ENCODE results near the gene DNAAF1.

Gene DNAAF1

DNA sequence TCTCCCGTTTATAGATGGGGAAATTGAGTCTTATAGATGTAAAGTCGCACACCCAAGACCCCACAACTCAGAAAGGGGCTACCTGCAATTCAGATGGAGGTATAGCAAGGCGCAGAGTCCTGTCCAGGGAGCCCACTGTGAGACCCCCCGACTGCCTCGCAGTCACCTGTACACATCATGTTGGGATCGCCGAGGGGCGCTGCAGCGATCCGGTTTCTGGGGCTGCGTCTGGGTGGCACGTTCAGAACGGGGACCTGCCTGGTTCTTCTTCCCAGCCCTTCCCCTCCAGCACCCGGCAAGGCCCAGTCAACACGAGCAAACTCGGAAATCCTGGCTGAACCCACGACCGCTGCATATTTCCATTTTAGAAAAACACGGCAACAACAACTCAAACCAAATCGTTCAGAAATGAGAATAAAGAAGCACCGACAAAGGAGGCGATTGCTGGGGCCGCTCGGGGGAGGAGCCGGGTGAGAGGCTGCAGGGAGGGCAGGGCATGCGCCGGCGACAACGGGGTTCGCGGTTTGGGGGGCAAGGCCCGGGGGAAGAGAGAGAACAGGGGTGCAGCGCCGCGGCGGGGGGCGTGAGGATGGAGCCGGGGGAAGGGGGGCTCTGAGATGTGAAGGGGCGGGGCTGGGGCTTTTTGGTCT lies 774 bp upstream of the DNAAF1 start:
- peak overlapping the region; percentile 87 for H3K9ac ChIP-seq (ENCODE audit: low read length)
- peak overlapping the region in 1 of 2 experiments; percentile 32 for H3K23ac ChIP-seq (ENCODE audit: low read length in 2 of 2)
- H3K27ac ChIP-seq (ENCODE audit: low read length, poor library complexity, severe bottlenecking): no peak overlapping the region

DNA sequence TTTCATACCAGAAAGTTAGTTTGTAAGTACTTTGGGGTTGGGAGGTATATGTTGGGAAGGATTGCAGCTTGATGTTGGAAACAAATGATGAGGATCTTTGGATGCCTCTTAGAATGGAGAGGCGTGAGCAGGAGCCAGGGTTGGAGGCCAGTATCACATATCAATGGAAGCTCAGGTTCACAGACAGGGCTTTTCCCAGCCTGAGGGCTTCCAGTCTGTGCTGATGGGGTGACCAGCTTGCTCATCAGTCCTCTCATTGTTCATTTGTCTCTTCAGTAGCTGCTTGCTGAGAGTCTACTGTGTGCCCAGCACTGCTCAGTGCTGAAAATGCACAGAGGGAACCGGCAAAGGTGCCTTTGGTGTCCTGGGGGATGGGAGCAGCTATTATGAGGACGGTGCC lies 5.8 kb downstream of the DNAAF1 start:
- no peak overlapping the region for H4K91ac ChIP-seq (ENCODE audit: low read length)

More for the DNA sequence above, 774 bp upstream of the DNAAF1 start:
- peaks cover 14% of the 10 kb centered on the region for H3K79me1 ChIP-seq (replicated peaks; ENCODE audit: low read length, poor library complexity, severe bottlenecking)
- H3K9me3 ChIP-seq (ENCODE audit: control insufficient read depth, low read length): no peaks in the 10 kb centered on the region
- H2AK5ac ChIP-seq (ENCODE audit: low read length, severe bottlenecking): no peak overlapping the region
- H2BK5ac ChIP-seq (ENCODE audit: low read depth, low read length, poor library complexity, severe bottlenecking): no peak overlapping the region
- no peaks in the 10 kb centered on the region for H3K36me3 ChIP-seq (ENCODE audit: control insufficient read depth in 1 of 2, insufficient read depth in 2 of 2, low read depth in 1 of 2, low read length in 2 of 2)
- H4K91ac ChIP-seq (ENCODE audit: low read length): no peak overlapping the region
- H4K8ac ChIP-seq (ENCODE audit: low read length): no peak overlapping the region
- H2AFZ ChIP-seq (ENCODE audit: low read depth, low read length): peak overlapping the region; percentile 57
- DNase-seq: peak; percentile 41
- no peak overlapping the region for H2BK12ac ChIP-seq (ENCODE audit: low read length in 2 of 2)
- H3K4me1 ChIP-seq (ENCODE audit: control insufficient read depth, insufficient read depth, low read depth, low read length): peaks cover 6% of the 10 kb centered on the region
- peaks cover 6 to 15% of the 10 kb centered on the region in 2 experiments for H3K27me3 ChIP-seq (ENCODE audit: control insufficient read depth in 1 of 2, insufficient read depth in 1 of 2, low read length in 2 of 2)
- WGBS: 2% methylated on average over 31 of the region's 39 CpGs
- no peak overlapping the region for H2BK15ac ChIP-seq (ENCODE audit: low read depth, poor library complexity, severe bottlenecking)
- H3K14ac ChIP-seq (ENCODE audit: low read length in 2 of 2): no peak overlapping the region
- peak overlapping the region; percentile 80 for H2BK120ac ChIP-seq (ENCODE audit: low read depth, low read length)
- peak overlapping the region in 1 of 2 experiments; percentile 26 for H3K4ac ChIP-seq (ENCODE audit: low read depth in 1 of 2, low read length in 2 of 2)
- H3K18ac ChIP-seq (ENCODE audit: low read depth in 1 of 2, low read length in 2 of 2): peak overlapping the region; percentile 87 to 95
- peak overlapping the region; percentile 81 for H3K4me2 ChIP-seq (ENCODE audit: low read length, poor library complexity, severe bottlenecking)
- peak overlapping the region; percentile 91 to 96 for H3K4me3 ChIP-seq (ENCODE audit: insufficient read depth in 1 of 2, low read depth in 1 of 2, low read length in 2 of 2)

DNA sequence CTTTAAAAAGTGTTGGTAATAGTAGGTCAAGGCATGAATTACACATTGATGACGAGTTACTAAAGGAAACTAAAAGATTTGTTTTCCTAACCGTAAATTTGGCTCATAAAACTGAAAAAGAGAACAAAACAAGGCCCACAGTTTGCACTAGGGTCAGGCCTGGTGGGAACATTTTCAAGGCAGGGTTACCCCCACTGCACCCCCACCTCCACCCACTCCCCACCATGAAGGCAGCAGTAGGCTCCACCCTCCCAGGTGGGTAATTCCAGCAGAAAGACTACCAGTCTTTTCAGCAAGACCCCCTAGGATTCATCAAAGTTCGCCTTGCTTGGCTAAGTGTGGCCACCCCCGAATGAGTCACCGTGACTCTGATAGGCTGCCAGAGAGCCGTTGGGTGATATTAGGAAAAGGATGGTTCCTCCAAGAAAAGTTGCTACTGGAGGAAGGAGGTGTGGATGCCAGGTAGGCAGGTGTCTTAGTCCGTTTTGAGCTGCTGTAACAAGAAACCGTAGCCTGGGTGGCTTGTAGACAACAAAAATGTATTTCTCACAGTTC lies 8.6 kb downstream of the DNAAF1 start:
- DNase-seq: no peak
- no peak overlapping the region for H3K4me2 ChIP-seq (ENCODE audit: low read length, poor library complexity, severe bottlenecking)
- peaks cover 5% of the 10 kb centered on the region for H3K4me1 ChIP-seq (ENCODE audit: control insufficient read depth, insufficient read depth, low read depth, low read length)
- H3K36me3 ChIP-seq (ENCODE audit: control insufficient read depth in 1 of 2, insufficient read depth in 2 of 2, low read depth in 1 of 2, low read length in 2 of 2): no peaks in the 10 kb centered on the region
- peaks cover 21 to 39% of the 10 kb centered on the region in 2 experiments for H3K27me3 ChIP-seq (ENCODE audit: control insufficient read depth in 1 of 2, insufficient read depth in 1 of 2, low read length in 2 of 2)
- H2BK15ac ChIP-seq (ENCODE audit: low read depth, poor library complexity, severe bottlenecking): no peak overlapping the region
- no peak overlapping the region for H3K4ac ChIP-seq (ENCODE audit: low read depth in 1 of 2, low read length in 2 of 2)
- H3K27ac ChIP-seq (ENCODE audit: low read length, poor library complexity, severe bottlenecking): no peak overlapping the region
- H3K23ac ChIP-seq (ENCODE audit: low read length in 2 of 2): no peak overlapping the region
- no peak overlapping the region for H3K4me3 ChIP-seq (ENCODE audit: insufficient read depth in 1 of 2, low read depth in 1 of 2, low read length in 2 of 2)
- H4K91ac ChIP-seq (ENCODE audit: low read length): no peak overlapping the region
- H4K8ac ChIP-seq (ENCODE audit: low read length): no peak overlapping the region
- H2BK120ac ChIP-seq (ENCODE audit: low read depth, low read length): no peak overlapping the region
- H3K79me1 ChIP-seq (replicated peaks; ENCODE audit: low read length, poor library complexity, severe bottlenecking): no peaks in the 10 kb centered on the region
- H2BK12ac ChIP-seq (ENCODE audit: low read length in 2 of 2): no peak overlapping the region
- H2AFZ ChIP-seq (ENCODE audit: low read depth, low read length): no peak overlapping the region
- H2AK5ac ChIP-seq (ENCODE audit: low read length, severe bottlenecking): no peak overlapping the region
- H3K18ac ChIP-seq (ENCODE audit: low read depth in 1 of 2, low read length in 2 of 2): no peak overlapping the region
- WGBS: 63% methylated on average over 8 of the region's 8 CpGs
- H2BK5ac ChIP-seq (ENCODE audit: low read depth, low read length, poor library complexity, severe bottlenecking): no peak overlapping the region
- no peak overlapping the region for H3K9ac ChIP-seq (ENCODE audit: low read length)
- H3K14ac ChIP-seq (ENCODE audit: low read length in 2 of 2): no peak overlapping the region
- H3K9me3 ChIP-seq (ENCODE audit: control insufficient read depth, low read length): no peaks in the 10 kb centered on the region

More for the DNA sequence above, 5.8 kb downstream of the DNAAF1 start:
- no peaks in the 10 kb centered on the region for H3K9me3 ChIP-seq (ENCODE audit: control insufficient read depth, low read length)
- no peak overlapping the region for H2BK12ac ChIP-seq (ENCODE audit: low read length in 2 of 2)
- peaks cover 3% of the 10 kb centered on the region for H3K4me1 ChIP-seq (ENCODE audit: control insufficient read depth, insufficient read depth, low read depth, low read length)
- H2AFZ ChIP-seq (ENCODE audit: low read depth, low read length): no peak overlapping the region
- no peak overlapping the region for H2BK15ac ChIP-seq (ENCODE audit: low read depth, poor library complexity, severe bottlenecking)
- no peak overlapping the region for H3K18ac ChIP-seq (ENCODE audit: low read depth in 1 of 2, low read length in 2 of 2)
- no peak overlapping the region for H4K8ac ChIP-seq (ENCODE audit: low read length)
- no peak overlapping the region for H2BK120ac ChIP-seq (ENCODE audit: low read depth, low read length)
- H3K79me1 ChIP-seq (replicated peaks; ENCODE audit: low read length, poor library complexity, severe bottlenecking): no peaks in the 10 kb centered on the region
- H3K4me3 ChIP-seq (ENCODE audit: insufficient read depth in 1 of 2, low read depth in 1 of 2, low read length in 2 of 2): no peak overlapping the region
- H3K27ac ChIP-seq (ENCODE audit: low read length, poor library complexity, severe bottlenecking): no peak overlapping the region
- H3K27me3 ChIP-seq (ENCODE audit: control insufficient read depth in 1 of 2, insufficient read depth in 1 of 2, low read length in 2 of 2): peaks cover 18 to 38% of the 10 kb centered on the region in 2 experiments
- no peak overlapping the region for H2AK5ac ChIP-seq (ENCODE audit: low read length, severe bottlenecking)
- H3K36me3 ChIP-seq (ENCODE audit: control insufficient read depth in 1 of 2, insufficient read depth in 2 of 2, low read depth in 1 of 2, low read length in 2 of 2): no peaks in the 10 kb centered on the region
- no peak overlapping the region for H3K9ac ChIP-seq (ENCODE audit: low read length)
- DNase-seq: no peak
- no peak overlapping the region for H3K14ac ChIP-seq (ENCODE audit: low read length in 2 of 2)
- H2BK5ac ChIP-seq (ENCODE audit: low read depth, low read length, poor library complexity, severe bottlenecking): no peak overlapping the region
- no peak overlapping the region for H3K4ac ChIP-seq (ENCODE audit: low read depth in 1 of 2, low read length in 2 of 2)
- 79% methylated on average over 2 of the region's 3 CpGs for WGBS
- H3K23ac ChIP-seq (ENCODE audit: low read length in 2 of 2): no peak overlapping the region
- H3K4me2 ChIP-seq (ENCODE audit: low read length, poor library complexity, severe bottlenecking): no peak overlapping the region

GRCh38 chr16:84155226-84155625 lies 10.1 kb downstream of the DNAAF1 start:
- H3K4me3 ChIP-seq (ENCODE audit: insufficient read depth in 1 of 2, low read depth in 1 of 2, low read length in 2 of 2): no peak overlapping the region
- no peak overlapping the region for H2BK15ac ChIP-seq (ENCODE audit: low read depth, poor library complexity, severe bottlenecking)
- H4K8ac ChIP-seq (ENCODE audit: low read length): no peak overlapping the region
- H3K4me1 ChIP-seq (ENCODE audit: control insufficient read depth, insufficient read depth, low read depth, low read length): peaks cover 5% of the 10 kb centered on the region
- H4K91ac ChIP-seq (ENCODE audit: low read length): no peak overlapping the region
- no peak overlapping the region for H3K27ac ChIP-seq (ENCODE audit: low read length, poor library complexity, severe bottlenecking)
- no peak overlapping the region for H3K9ac ChIP-seq (ENCODE audit: low read length)
- H3K18ac ChIP-seq (ENCODE audit: low read depth in 1 of 2, low read length in 2 of 2): no peak overlapping the region
- 92% methylated on average over 4 of the region's 4 CpGs for WGBS
- no peak overlapping the region for H3K23ac ChIP-seq (ENCODE audit: low read length in 2 of 2)
- no peak for DNase-seq
- H2AK5ac ChIP-seq (ENCODE audit: low read length, severe bottlenecking): no peak overlapping the region
- H3K36me3 ChIP-seq (ENCODE audit: control insufficient read depth in 1 of 2, insufficient read depth in 2 of 2, low read depth in 1 of 2, low read length in 2 of 2): no peaks in the 10 kb centered on the region
- no peaks in the 10 kb centered on the region for H3K9me3 ChIP-seq (ENCODE audit: control insufficient read depth, low read length)
- H3K4me2 ChIP-seq (ENCODE audit: low read length, poor library complexity, severe bottlenecking): no peak overlapping the region
- H3K79me1 ChIP-seq (replicated peaks; ENCODE audit: low read length, poor library complexity, severe bottlenecking): no peaks in the 10 kb centered on the region
- H3K4ac ChIP-seq (ENCODE audit: low read depth in 1 of 2, low read length in 2 of 2): no peak overlapping the region
- H3K14ac ChIP-seq (ENCODE audit: low read length in 2 of 2): no peak overlapping the region
- H2AFZ ChIP-seq (ENCODE audit: low read depth, low read length): no peak overlapping the region
- no peak overlapping the region for H2BK5ac ChIP-seq (ENCODE audit: low read depth, low read length, poor library complexity, severe bottlenecking)
- H3K27me3 ChIP-seq (ENCODE audit: control insufficient read depth in 1 of 2, insufficient read depth in 1 of 2, low read length in 2 of 2): peaks cover 28 to 52% of the 10 kb centered on the region in 2 experiments
- no peak overlapping the region for H2BK12ac ChIP-seq (ENCODE audit: low read length in 2 of 2)
- H2BK120ac ChIP-seq (ENCODE audit: low read depth, low read length): no peak overlapping the region

Data from mesenchymal stem cell (in vitro differentiated cells and primary cell).